Testis (tissue), 2 donors: ENCODE results near the gene DISC1.

Experiments
- POLR2A ChIP-seq: fragments of 450-650 bp; IDR thresholded peaks from one replicate; pipeline ENCODE4 v1.6.1; 2017; ENCODE audit warnings: antibody characterized with exemption, mild to moderate bottlenecking, moderate library complexity
- TF ChIP-seq, protein P1 (sequence below), 3 experiments: fragments of 450-650 bp in 2 of 3; fragments of 200-600 bp in 1 of 3; sonication (generic) in 1 of 3; IDR thresholded peaks; one replicate each; pipeline ENCODE4 v1.5.1; 2016 to 2019; ENCODE audit warnings: antibody characterized with exemption in 3 of 3, mild to moderate bottlenecking in 2 of 3, moderate library complexity in 1 of 3

- TF ChIP-seq, protein P1, sequence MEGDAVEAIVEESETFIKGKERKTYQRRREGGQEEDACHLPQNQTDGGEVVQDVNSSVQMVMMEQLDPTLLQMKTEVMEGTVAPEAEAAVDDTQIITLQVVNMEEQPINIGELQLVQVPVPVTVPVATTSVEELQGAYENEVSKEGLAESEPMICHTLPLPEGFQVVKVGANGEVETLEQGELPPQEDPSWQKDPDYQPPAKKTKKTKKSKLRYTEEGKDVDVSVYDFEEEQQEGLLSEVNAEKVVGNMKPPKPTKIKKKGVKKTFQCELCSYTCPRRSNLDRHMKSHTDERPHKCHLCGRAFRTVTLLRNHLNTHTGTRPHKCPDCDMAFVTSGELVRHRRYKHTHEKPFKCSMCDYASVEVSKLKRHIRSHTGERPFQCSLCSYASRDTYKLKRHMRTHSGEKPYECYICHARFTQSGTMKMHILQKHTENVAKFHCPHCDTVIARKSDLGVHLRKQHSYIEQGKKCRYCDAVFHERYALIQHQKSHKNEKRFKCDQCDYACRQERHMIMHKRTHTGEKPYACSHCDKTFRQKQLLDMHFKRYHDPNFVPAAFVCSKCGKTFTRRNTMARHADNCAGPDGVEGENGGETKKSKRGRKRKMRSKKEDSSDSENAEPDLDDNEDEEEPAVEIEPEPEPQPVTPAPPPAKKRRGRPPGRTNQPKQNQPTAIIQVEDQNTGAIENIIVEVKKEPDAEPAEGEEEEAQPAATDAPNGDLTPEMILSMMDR (IDR thresholded peaks at IDR 0.05): no peak
- no peak for TF ChIP-seq POLR2A
Measured at GRCh38 chr1:231959225-231959884, 332.8 kb downstream of the DISC1 start.
